ENCODE measurements around the gene ZNF526. TPM values are rescaled to one million over a fixed set of nuclear protein-coding genes. Genes with fewer than 3 reads are reported as not detected.

Gene ZNF526
- total and polyA plus RNA-seq, 9 of the 15 experiments (the other 6 are each of a cell fraction or from before 2014, with no cell fraction given) = 1.3 to 17.9 (median 6.2) TPM

GRCh38 chr19:42269478-42270345 lies 49.6 kb downstream of the ZNF526 start (continued):
- no peak for TF ChIP-seq CEBPZ (IDR thresholded peaks at IDR 0.05; ENCODE audit: borderline replicate concordance, low read depth, low read length)
- no peak for TF ChIP-seq ZNF584 (CRISPR knock-in tag; IDR thresholded peaks at IDR 0.05; ENCODE audit: low read depth)
- no peak for TF ChIP-seq GTF2B (IDR thresholded peaks at IDR 0.05; ENCODE audit: extremely low read depth, insufficient read length)
- no peak for TF ChIP-seq POLR2AphosphoS5 (IDR thresholded peaks at IDR 0.05; ENCODE audit: control insufficient read depth, insufficient read depth, low read depth, low read length)
- TF ChIP-seq SRF (CRISPR knock-in tag; IDR thresholded peaks at IDR 0.05) = no peak
- TF ChIP-seq CBFA2T3 (IDR thresholded peaks at IDR 0.05) = no peak
- TF ChIP-seq PHB2 (IDR thresholded peaks at IDR 0.05; ENCODE audit: low read depth) = peak; percentile 70; the same call in 1 of the 2 replicates
- TF ChIP-seq RBM17 (IDR thresholded peaks at IDR 0.05; ENCODE audit: borderline replicate concordance, low read depth, low read length) = no peak
- no peak for TF ChIP-seq CREBBP (IDR thresholded peaks at IDR 0.05; ENCODE audit: low read depth, low read length)
- no peak for TF ChIP-seq ZZZ3 (IDR thresholded peaks at IDR 0.05)
- 0 out of 2 replicates have a peak, but pooled peaks have one; percentile 62 for TF ChIP-seq NFRKB (IDR thresholded peaks at IDR 0.05; ENCODE audit: low read depth)
- TF ChIP-seq SIX5 (IDR thresholded peaks at IDR 0.05; ENCODE audit: borderline replicate concordance in 1 of 2, insufficient read depth in 1 of 2, low read depth in 1 of 2, low read length in 2 of 2) = no peak
- TF ChIP-seq ZC3H11A (IDR thresholded peaks at IDR 0.05; ENCODE audit: low read depth, low read length) = no peak
- peak; percentile 62 for TF ChIP-seq ARHGAP35 (IDR thresholded peaks at IDR 0.05; ENCODE audit: partially characterized antibody)
- no peak for TF ChIP-seq FOXK1 (CRISPR knock-in tag; IDR thresholded peaks at IDR 0.05; ENCODE audit: borderline replicate concordance)
- TF ChIP-seq NR1H2 (CRISPR knock-in tag; IDR thresholded peaks at IDR 0.05) = no peak
- TF ChIP-seq MTF1 (CRISPR knock-in tag; IDR thresholded peaks at IDR 0.05; ENCODE audit: borderline replicate concordance) = no peak
- no peak for TF ChIP-seq MCM3 (IDR thresholded peaks at IDR 0.05)
- no peak for TF ChIP-seq HNRNPK (IDR thresholded peaks at IDR 0.05; ENCODE audit: low read depth, low read length, poor library complexity, severe bottlenecking)
- TF ChIP-seq MYNN (IDR thresholded peaks at IDR 0.05) = no peak
- TF ChIP-seq MYNN (CRISPR knock-in tag; IDR thresholded peaks at IDR 0.05) = no peak
- TF ChIP-seq USF2 (CRISPR knock-in tag; IDR thresholded peaks at IDR 0.05) = no peak

All from K562 (cell line).